ENCODE measurements around the gene RCOR2. TPM values are rescaled to one million over a fixed set of nuclear protein-coding genes. Genes with fewer than 3 reads are reported as not detected.
"Not testable (repeated sequence)": the region's sequence is repeated elsewhere in the genome, so short reads cannot be mapped to it uniquely, and the experiment has no call there.

The RCOR2 gene
- total RNA-seq, 2 donors from 2014 or later: not detected

DNA sequence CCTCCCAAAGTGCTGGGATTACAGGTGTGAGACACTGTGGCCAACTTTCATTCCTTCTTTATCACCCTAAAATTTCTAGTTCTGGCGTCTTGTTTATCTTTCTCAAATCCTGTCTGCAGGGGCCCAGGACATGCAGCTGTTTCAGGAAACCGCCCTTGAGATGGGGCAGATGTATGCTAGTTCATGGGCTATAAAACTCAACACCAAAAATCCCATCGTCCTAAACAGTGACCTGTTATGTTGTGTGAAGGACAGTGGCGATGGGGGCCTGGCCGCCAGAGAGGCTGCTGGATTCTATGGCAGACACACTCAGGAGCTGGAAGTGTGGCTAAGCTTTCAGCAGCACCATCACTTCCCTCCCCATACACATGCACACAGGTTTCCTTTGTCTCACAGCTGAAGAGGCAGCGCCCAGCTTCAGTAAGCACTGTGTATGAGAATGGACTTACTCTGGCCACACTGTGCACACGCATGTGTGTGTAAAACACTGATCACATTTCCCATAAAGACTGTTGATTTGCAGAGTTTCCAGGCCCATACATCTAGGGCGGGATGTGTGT, 41.4 kb downstream of the RCOR2 start:
- H3K36me3 Mint-ChIP-seq (ENCODE audit: low read depth): peaks cover 2% of the 10 kb centered on the region
- no peaks in the 10 kb centered on the region for H3K9me3 ChIP-seq (ENCODE audit: control insufficient read depth, low read length, poor library complexity, severe bottlenecking)
- no peaks in the 10 kb centered on the region for H3K27me3 Mint-ChIP-seq
- peaks cover 39% of the 10 kb centered on the region for H3K4me1 Mint-ChIP-seq
- DNase-seq: no peak
- no peak overlapping the region for H3K4me3 Mint-ChIP-seq
- H3K27ac Mint-ChIP-seq: peak overlapping the region; percentile 67
- no peak for ATAC-seq

DNA sequence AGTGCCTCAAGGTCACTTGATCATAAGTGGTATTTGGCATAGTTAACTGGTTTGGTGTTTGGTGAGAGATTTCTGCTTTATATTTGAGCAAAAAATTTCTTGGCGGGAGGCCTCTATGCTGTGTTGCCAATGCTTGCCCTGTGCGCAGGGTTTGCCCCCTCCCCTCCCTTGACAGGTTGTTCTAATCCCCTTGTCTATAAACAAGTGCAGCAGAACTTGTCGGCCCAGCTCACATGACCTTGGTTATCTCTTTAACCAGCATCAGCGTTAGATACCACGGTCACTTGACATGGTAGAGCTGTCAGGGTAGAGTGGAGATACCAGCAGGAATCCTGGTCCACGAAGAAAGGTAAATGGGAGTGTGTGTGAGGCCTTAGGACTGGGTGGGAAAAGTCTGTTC, 42.5 kb downstream of the RCOR2 start:
- no peaks in the 10 kb centered on the region for H3K9me3 ChIP-seq (ENCODE audit: control insufficient read depth, low read length, poor library complexity, severe bottlenecking)
- no peak for DNase-seq
- no peak overlapping the region for H3K4me3 Mint-ChIP-seq
- peaks cover 3% of the 10 kb centered on the region for H3K36me3 Mint-ChIP-seq (ENCODE audit: low read depth)
- peaks cover 40% of the 10 kb centered on the region for H3K4me1 Mint-ChIP-seq
- no peaks in the 10 kb centered on the region for H3K27me3 Mint-ChIP-seq
- peak overlapping the region; percentile 47 for H3K27ac Mint-ChIP-seq
- no peak for ATAC-seq

DNA sequence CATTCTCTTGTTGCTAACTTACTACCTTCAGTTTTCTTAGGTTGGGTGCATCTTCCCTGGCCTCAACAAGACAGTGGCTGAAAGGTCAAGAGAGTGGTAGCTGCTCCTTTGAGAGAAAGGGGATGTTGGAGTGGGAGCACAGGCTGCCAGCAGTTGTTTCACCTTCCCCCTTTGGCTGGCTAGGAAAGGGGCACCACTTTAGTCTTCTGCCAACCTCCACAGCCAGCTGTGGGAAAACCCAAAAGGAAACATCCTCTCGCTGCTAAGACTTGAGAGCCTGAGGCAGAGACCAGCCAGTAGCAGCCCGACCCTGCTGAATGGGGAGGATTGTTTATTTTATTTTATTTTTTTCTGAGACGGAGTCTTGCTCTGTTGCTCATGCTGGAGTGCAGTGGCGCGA, 43.7 kb downstream of the RCOR2 start:
- peak overlapping the region; percentile 45 for H3K27ac Mint-ChIP-seq
- no peak overlapping the region for H3K4me3 Mint-ChIP-seq
- ATAC-seq: no peak

DNA sequence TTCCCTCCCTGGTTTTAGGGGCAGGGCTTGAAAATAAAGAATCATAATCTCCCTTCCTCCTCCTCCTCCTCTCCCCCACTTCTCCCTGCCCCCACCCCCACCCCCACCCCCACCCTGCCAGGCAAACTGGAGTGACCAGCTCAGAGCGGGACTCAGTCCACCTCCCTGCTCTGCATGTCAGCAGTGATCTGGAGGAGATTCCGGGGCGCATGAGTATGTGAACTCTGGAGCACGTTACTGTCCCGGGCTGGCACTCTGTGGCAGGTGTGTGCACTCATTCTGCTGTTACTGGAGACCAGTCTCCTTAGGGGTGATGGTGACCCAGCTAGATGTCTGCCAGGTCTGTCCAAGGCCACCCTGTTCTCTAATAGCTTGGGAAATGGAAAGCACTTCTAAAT, 44.2 kb downstream of the RCOR2 start:
- Mint-ChIP-seq H3K4me3 (peak overlapping the region; percentile 25), H3K4me1 (peaks cover 44% of the 10 kb centered on the region), H3K27me3 (no peaks in the 10 kb centered on the region), H3K36me3 (ENCODE audit: low read depth) (peaks cover 3% of the 10 kb centered on the region), H3K27ac (peak overlapping the region; percentile 45)
- no peaks in the 10 kb centered on the region for H3K9me3 ChIP-seq (ENCODE audit: control insufficient read depth, low read length, poor library complexity, severe bottlenecking)
- no peak for ATAC-seq
- no peak for DNase-seq

More for the DNA sequence above, 43.7 kb downstream of the RCOR2 start:
- H3K36me3 Mint-ChIP-seq (ENCODE audit: low read depth): peaks cover 3% of the 10 kb centered on the region
- H3K9me3 ChIP-seq (ENCODE audit: control insufficient read depth, low read length, poor library complexity, severe bottlenecking): no peaks in the 10 kb centered on the region
- H3K27me3 Mint-ChIP-seq: no peaks in the 10 kb centered on the region
- peaks cover 46% of the 10 kb centered on the region for H3K4me1 Mint-ChIP-seq
- no peak for DNase-seq

- H3K4me3 Mint-ChIP-seq: peak overlapping the region; percentile 3
- peaks cover 44% of the 10 kb centered on the region for H3K4me1 Mint-ChIP-seq
- H3K27ac Mint-ChIP-seq: no peak overlapping the region
- H3K9me3 ChIP-seq (ENCODE audit: control insufficient read depth, low read length, poor library complexity, severe bottlenecking): no peaks in the 10 kb centered on the region
- ATAC-seq: peak; percentile 87
- H3K27me3 Mint-ChIP-seq: no peaks in the 10 kb centered on the region
- DNase-seq: peak in 1 of 3 donors; percentile 18
- H3K36me3 Mint-ChIP-seq (ENCODE audit: low read depth): peaks cover 3% of the 10 kb centered on the region
Measured at GRCh38 chr11:63871962-63872799, 44.8 kb downstream of the RCOR2 start.

DNA sequence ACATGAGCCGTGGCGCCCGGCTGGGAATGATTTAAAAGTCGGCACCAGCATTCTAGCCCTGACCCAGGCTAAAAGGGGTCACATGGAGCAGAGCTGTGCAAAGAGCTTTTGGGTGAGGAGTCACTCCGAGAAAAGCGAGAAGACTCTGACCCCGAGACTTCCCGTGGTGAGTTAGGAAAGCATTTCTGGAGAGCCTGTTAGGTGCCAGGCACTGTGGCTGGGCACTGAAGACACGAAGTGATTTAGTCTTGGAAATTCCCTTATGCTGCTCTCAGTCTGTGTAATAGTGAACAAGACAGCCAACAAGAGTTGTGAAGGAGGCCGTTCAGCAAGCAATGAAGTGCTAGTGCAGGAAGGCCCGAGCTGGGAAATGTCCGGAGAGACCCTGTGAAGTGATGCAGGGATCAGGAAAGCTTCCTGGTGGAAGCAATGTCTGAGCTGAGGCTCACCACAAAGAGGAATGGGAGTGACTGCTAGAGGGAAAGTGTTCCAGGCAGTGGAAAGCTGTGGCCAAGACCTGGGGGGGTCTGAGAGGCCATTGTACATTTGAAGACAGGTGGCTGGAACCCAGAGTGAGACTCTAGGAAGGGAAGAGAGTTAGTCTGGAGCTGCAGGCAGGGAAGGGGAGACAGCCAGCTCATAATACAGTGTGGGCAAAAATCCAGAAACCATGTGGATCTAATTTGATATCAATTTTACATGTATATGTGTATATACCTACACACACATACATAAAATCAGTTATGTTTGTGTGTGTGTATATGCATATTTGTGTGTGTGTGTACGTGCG, 46.4 kb downstream of the RCOR2 start:
- H3K27ac Mint-ChIP-seq: peak overlapping the region; percentile 92
- H3K4me1 Mint-ChIP-seq: peaks cover 59% of the 10 kb centered on the region
- ATAC-seq (no peak), DNase-seq (no peak)
- peaks cover 3% of the 10 kb centered on the region for H3K36me3 Mint-ChIP-seq (ENCODE audit: low read depth)
- H3K9me3 ChIP-seq (ENCODE audit: control insufficient read depth, low read length, poor library complexity, severe bottlenecking): no peaks in the 10 kb centered on the region
- H3K27me3 Mint-ChIP-seq: no peaks in the 10 kb centered on the region
- peak overlapping the region; percentile 82 for H3K4me3 Mint-ChIP-seq

DNA sequence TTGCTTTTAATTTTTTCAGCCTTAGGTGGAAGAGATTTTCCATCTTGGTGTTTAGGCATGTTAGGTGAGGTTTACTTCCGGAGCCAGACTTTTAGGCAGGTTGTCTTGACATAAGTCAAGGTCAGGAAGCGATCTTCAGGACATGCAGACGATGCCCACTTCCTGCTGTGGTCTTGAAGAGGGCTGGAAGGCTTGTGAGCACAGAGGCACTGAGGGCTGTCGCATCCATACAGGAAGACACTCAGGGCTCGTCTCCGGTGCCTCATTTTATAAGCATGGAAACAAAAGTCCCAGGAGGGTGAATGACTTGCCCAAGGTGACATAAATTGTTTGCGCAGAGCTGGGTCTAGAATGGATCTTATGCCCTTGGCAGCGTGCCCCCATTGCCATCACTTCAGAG, 47.3 kb downstream of the RCOR2 start:
- Mint-ChIP-seq H3K36me3 (ENCODE audit: low read depth) (peaks cover 3% of the 10 kb centered on the region), H3K4me1 (peaks cover 63% of the 10 kb centered on the region), H3K27me3 (no peaks in the 10 kb centered on the region), H3K27ac (peak overlapping the region; percentile 92), H3K4me3 (peak overlapping the region; percentile 82)
- DNase-seq: peak in 1 of 3 donors; percentile 21
- no peaks in the 10 kb centered on the region for H3K9me3 ChIP-seq (ENCODE audit: control insufficient read depth, low read length, poor library complexity, severe bottlenecking)
- peak; percentile 66 for ATAC-seq

DNA sequence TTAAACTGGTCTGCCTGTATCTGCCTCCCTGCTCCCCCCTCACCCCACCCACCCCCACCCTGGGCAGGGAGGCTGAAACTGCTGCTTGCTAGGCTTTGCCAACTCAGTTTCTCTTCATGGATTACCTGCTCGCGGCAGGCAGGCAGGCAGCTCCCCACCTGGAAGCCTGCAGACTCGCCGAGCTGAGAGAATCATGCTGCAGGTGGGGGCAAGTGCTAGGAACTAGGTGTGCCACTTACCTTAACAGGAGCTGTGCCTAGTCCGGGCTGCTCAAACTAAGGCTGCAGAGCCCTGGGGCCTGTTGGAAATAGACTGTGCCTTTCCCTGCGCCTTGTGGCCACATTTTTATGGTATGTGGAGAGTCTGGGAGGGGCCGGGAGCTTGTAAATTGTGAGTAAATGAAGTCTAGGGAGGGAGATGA, 47.8 kb downstream of the RCOR2 start:
- no peaks in the 10 kb centered on the region for H3K27me3 Mint-ChIP-seq
- H3K4me3 Mint-ChIP-seq: peak overlapping the region; percentile 82
- H3K9me3 ChIP-seq (ENCODE audit: control insufficient read depth, low read length, poor library complexity, severe bottlenecking): no peaks in the 10 kb centered on the region
- ATAC-seq (no peak), DNase-seq (no peak)
- peak overlapping the region; percentile 92 for H3K27ac Mint-ChIP-seq
- H3K4me1 Mint-ChIP-seq: peaks cover 60% of the 10 kb centered on the region
- H3K36me3 Mint-ChIP-seq (ENCODE audit: low read depth): peaks cover 3% of the 10 kb centered on the region

DNA sequence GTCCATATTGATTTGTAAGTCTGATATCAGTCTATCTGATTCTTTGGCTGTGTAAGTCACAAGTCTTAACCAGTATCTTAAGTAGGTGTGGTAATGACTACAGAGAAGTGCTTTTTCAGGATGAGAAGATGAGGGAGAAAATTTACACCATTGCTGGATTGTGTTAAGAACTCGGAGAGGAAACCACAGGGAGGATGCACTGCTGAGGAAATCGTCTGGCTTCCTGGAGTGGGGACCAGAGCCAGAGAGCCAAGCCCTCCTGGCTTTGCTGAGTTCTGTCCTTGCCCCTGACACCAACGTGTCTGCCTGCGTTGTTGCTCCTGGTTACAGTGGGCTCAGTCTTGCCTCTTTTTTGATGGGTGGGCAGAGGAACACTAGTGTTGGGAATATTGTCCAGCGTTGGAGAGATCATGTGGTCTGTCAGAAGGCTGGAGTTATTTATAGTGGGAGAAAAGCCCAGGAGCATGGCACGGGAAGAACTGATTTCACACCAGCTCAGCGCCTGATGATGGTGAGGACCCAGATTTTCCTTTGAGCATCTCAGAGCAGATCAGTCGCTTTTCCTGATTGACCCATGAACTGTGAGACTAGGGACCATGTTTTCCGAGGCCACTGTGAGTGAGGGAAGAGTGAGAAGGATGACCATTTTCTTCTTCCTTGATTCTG, 48.4 kb downstream of the RCOR2 start:
- H3K4me3 Mint-ChIP-seq: peak overlapping the region; percentile 71
- peak overlapping the region; percentile 92 for H3K27ac Mint-ChIP-seq

GRCh38 chr11:63867511-63867910, 49.5 kb downstream of the RCOR2 start:
- no peak overlapping the region for H3K4me3 Mint-ChIP-seq
- H3K27me3 Mint-ChIP-seq: no peaks in the 10 kb centered on the region
- peaks cover 3% of the 10 kb centered on the region for H3K36me3 Mint-ChIP-seq (ENCODE audit: low read depth)
- no peaks in the 10 kb centered on the region for H3K9me3 ChIP-seq (ENCODE audit: control insufficient read depth, low read length, poor library complexity, severe bottlenecking)
- no peak for ATAC-seq
- DNase-seq: no peak
- H3K4me1 Mint-ChIP-seq: peaks cover 64% of the 10 kb centered on the region
- H3K27ac Mint-ChIP-seq: peak overlapping the region; percentile 92

More for the DNA sequence above, 48.4 kb downstream of the RCOR2 start:
- no peaks in the 10 kb centered on the region for H3K9me3 ChIP-seq (ENCODE audit: control insufficient read depth, low read length, poor library complexity, severe bottlenecking)
- Mint-ChIP-seq H3K27me3 (no peaks in the 10 kb centered on the region), H3K4me1 (peaks cover 60% of the 10 kb centered on the region), H3K36me3 (ENCODE audit: low read depth) (peaks cover 3% of the 10 kb centered on the region)
- no peak for ATAC-seq
- DNase-seq: no peak

DNA sequence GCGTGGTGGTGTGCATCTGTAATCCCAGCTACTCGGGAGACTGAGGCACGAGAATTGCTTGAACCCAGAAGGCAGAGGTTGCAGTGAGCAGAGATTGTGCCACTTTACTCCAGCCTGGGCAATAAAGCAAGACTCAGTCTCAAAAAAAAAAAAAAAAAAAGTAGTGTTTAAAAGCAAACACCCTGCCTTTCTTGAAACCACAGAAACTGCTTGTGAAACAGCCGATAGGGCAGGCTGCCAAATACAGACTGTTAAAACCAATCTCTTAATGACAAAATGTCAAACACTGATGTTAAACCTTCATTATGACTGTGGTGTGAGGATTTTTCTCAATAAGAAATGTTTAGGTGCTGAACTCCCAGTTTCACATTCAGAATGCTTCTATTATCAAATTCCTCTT, 50.8 kb downstream of the RCOR2 start:
- Mint-ChIP-seq H3K27ac (peak overlapping the region; percentile 90), H3K4me1 (peaks cover 64% of the 10 kb centered on the region), H3K4me3 (peak overlapping the region; percentile 66), H3K27me3 (no peaks in the 10 kb centered on the region), H3K36me3 (ENCODE audit: low read depth) (peaks cover 3% of the 10 kb centered on the region)
- no peaks in the 10 kb centered on the region for H3K9me3 ChIP-seq (ENCODE audit: control insufficient read depth, low read length, poor library complexity, severe bottlenecking)
- ATAC-seq (peak; percentile 73), DNase-seq (peak in 2 of 3 donors; percentile 27 to 45)

DNA sequence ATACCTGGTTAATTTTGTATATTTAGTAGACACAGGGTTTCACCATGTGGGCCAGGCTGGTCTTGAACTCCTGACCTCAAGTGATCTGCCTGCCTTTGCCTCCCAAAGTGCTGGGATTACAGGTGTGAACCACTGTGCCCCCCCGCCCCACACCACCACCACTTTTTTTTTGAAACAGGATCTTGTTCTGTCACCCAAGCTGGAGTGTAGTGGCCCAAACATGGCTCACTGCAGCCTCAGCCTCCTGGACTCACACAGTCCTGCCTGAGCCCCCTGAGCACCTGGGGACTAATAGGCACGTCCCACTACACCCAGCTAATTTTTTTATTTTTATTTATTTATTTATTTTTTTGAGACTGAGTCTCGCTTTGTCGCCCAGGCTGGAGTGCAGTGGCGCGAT, 53.3 kb downstream of the RCOR2 start:
- not testable (repeated sequence) for DNase-seq; H3K9me3 ChIP-seq (ENCODE audit: control insufficient read depth, low read length, poor library complexity, severe bottlenecking); H3K27ac Mint-ChIP-seq; H3K36me3 Mint-ChIP-seq (ENCODE audit: low read depth); H3K27me3 Mint-ChIP-seq; ATAC-seq
- H3K4me3 Mint-ChIP-seq: peak overlapping the region; percentile 7
- peaks cover 49% of the 10 kb centered on the region for H3K4me1 Mint-ChIP-seq

GRCh38 chr11:63862923-63863322, 54.0 kb downstream of the RCOR2 start:
- DNase-seq (no peak), ATAC-seq (peak; percentile 50)
- peaks cover 46% of the 10 kb centered on the region for H3K4me1 Mint-ChIP-seq
- H3K4me3 Mint-ChIP-seq: no peak overlapping the region
- peak overlapping the region; percentile 95 for H3K27ac Mint-ChIP-seq
- no peaks in the 10 kb centered on the region for H3K36me3 Mint-ChIP-seq (ENCODE audit: low read depth)
- no peaks in the 10 kb centered on the region for H3K9me3 ChIP-seq (ENCODE audit: control insufficient read depth, low read length, poor library complexity, severe bottlenecking)
- H3K27me3 Mint-ChIP-seq: no peaks in the 10 kb centered on the region
